Measurements from ENCODE around the gene DTHD1. TPM values are rescaled to one million over a fixed set of nuclear protein-coding genes. Genes with fewer than 3 reads are reported as not detected.

The DTHD1 gene
- total RNA-seq, 1 experiment from 2014 or later, result not detected

DNA sequence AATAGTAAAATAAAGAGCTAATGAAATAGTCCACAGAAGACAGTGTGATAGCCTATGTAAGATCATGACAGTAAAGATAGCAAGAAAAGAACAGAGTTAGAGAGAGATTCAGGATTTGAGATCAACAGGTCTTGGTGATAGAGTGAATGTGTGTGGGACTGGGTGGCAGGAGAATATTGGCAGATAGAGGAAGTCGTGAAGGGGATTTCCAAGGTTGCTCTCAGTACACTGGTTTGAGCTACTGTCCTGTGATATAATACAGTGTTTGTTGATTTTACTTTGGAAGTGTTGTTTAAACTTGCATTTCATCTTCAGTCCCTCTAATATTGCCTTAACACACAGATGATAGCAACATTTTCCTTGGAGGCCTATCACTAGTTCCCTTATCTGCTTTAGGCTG is 44.1 kb downstream of the DTHD1 start:
- H3K9me2 ChIP-seq (ENCODE audit: insufficient read depth), result no peaks in the 10 kb centered on the region
- no peak overlapping the region for H3K4me2 ChIP-seq (ENCODE audit: low read length)
- no peaks in the 10 kb centered on the region for H3K27me3 ChIP-seq (ENCODE audit: insufficient read depth, low read length)
- H3K36me3 ChIP-seq (ENCODE audit: control insufficient read depth in 1 of 2, insufficient read depth in 2 of 2, low read length in 2 of 2), result no peaks in the 10 kb centered on the region
- H3K9ac ChIP-seq (ENCODE audit: low read length), result no peak overlapping the region
- no TSS peak for BruUV-seq (replicated peaks)
- H3K79me2 ChIP-seq (ENCODE audit: insufficient read depth, low read length), result no peaks in the 10 kb centered on the region
- RAD21 ChIA-PET (ENCODE audit: low non-redundant PET in 1 of 2, low total read pairs in 2 of 2, uncharacterized antibody in 2 of 2, unreplicated experiment in 2 of 2), result no interaction called here
- TF ChIP-seq SIN3A (IDR thresholded peaks at IDR 0.05; ENCODE audit: low read depth) (no peak), ZNF274 (IDR thresholded peaks at IDR 0.05; ENCODE audit: low read depth, low read length) (no peak), CEBPB (IDR thresholded peaks at IDR 0.05; ENCODE audit: low read depth) (no peak), FOSL1 (IDR thresholded peaks at IDR 0.05; ENCODE audit: low read depth) (no peak), TCF7L2 (IDR thresholded peaks at IDR 0.05; ENCODE audit: borderline replicate concordance, extremely low read depth, insufficient read depth, insufficient read length) (no peak), SP1 (IDR thresholded peaks at IDR 0.05; ENCODE audit: low read depth) (no peak), ELF1 (IDR thresholded peaks at IDR 0.05; ENCODE audit: borderline replicate concordance, low read depth) (no peak), POLR2AphosphoS5 (IDR thresholded peaks at IDR 0.05; ENCODE audit: low read depth, low read length) (no peak), YY1 (IDR thresholded peaks at IDR 0.05; ENCODE audit: extremely low read depth, insufficient replicate concordance, low read depth, low read length) (no peak), CBX3 (IDR thresholded peaks at IDR 0.05; ENCODE audit: low read depth) (no peak), SRF (IDR thresholded peaks at IDR 0.05; ENCODE audit: low read depth) (no peak), ZFX (IDR thresholded peaks at IDR 0.05) (no peak)
- TF ChIP-seq, protein P1, sequence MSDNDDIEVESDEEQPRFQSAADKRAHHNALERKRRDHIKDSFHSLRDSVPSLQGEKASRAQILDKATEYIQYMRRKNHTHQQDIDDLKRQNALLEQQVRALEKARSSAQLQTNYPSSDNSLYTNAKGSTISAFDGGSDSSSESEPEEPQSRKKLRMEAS (IDR thresholded peaks at IDR 0.05), result no peak
- TF ChIP-seq, protein P2, sequence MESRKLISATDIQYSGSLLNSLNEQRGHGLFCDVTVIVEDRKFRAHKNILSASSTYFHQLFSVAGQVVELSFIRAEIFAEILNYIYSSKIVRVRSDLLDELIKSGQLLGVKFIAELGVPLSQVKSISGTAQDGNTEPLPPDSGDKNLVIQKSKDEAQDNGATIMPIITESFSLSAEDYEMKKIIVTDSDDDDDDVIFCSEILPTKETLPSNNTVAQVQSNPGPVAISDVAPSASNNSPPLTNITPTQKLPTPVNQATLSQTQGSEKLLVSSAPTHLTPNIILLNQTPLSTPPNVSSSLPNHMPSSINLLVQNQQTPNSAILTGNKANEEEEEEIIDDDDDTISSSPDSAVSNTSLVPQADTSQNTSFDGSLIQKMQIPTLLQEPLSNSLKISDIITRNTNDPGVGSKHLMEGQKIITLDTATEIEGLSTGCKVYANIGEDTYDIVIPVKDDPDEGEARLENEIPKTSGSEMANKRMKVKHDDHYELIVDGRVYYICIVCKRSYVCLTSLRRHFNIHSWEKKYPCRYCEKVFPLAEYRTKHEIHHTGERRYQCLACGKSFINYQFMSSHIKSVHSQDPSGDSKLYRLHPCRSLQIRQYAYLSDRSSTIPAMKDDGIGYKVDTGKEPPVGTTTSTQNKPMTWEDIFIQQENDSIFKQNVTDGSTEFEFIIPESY (IDR thresholded peaks at IDR 0.05; ENCODE audit: extremely low read depth, insufficient replicate concordance, low read length), result no peak
- TF ChIP-seq, protein P3, sequence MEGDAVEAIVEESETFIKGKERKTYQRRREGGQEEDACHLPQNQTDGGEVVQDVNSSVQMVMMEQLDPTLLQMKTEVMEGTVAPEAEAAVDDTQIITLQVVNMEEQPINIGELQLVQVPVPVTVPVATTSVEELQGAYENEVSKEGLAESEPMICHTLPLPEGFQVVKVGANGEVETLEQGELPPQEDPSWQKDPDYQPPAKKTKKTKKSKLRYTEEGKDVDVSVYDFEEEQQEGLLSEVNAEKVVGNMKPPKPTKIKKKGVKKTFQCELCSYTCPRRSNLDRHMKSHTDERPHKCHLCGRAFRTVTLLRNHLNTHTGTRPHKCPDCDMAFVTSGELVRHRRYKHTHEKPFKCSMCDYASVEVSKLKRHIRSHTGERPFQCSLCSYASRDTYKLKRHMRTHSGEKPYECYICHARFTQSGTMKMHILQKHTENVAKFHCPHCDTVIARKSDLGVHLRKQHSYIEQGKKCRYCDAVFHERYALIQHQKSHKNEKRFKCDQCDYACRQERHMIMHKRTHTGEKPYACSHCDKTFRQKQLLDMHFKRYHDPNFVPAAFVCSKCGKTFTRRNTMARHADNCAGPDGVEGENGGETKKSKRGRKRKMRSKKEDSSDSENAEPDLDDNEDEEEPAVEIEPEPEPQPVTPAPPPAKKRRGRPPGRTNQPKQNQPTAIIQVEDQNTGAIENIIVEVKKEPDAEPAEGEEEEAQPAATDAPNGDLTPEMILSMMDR (IDR thresholded peaks at IDR 0.05 in 2 of 3, conservative IDR thresholded peaks at IDR 0.05 in 1 of 3; ENCODE audit: borderline replicate concordance in 1 of 3, insufficient read depth in 1 of 3, low read depth in 2 of 3, low read length in 2 of 3), result no peak
- no peaks in the 10 kb centered on the region for H4K20me1 ChIP-seq (ENCODE audit: insufficient read depth)
- H3K9me3 ChIP-seq (ENCODE audit: control insufficient read depth in 1 of 2, insufficient read depth in 1 of 2, low read depth in 1 of 2, low read length in 2 of 2), result no peaks in the 10 kb centered on the region
- no peak overlapping the region for H3K27ac ChIP-seq (ENCODE audit: low read depth, low read length)
- no peaks in the 10 kb centered on the region for H3K4me1 ChIP-seq (ENCODE audit: control insufficient read depth in 1 of 2, insufficient read depth in 2 of 2, low read length in 2 of 2)
- intact Hi-C loops (cut with micrococcal nuclease), result no loop called here
- no peak overlapping the region for H3K4me3 ChIP-seq (replicated peaks in 1 of 2; ENCODE audit: low read depth in 1 of 2, low read length in 2 of 2)
- POLR2A ChIA-PET, result no interaction called here
- DNase-seq (ENCODE audit: low read depth, low spot score) (no peak), ATAC-seq (no peak)
- CTCF ChIA-PET, result interaction anchor here (1.0 kb wide), 1 partner anchor 74 kb away, joined by 3 read pairs; no protein-coding TSS in a partner anchor
- H2AFZ ChIP-seq (ENCODE audit: low read depth, low read length, poor library complexity, severe bottlenecking), result no peak overlapping the region

All from HCT116 (cell line).